A549 treated with AZD9567 at 1 μM for 4 hours (cell line): ENCODE data around the gene ANKRD31. TPM values are rescaled to one million over a fixed set of nuclear protein-coding genes. Genes with fewer than 3 reads are reported as not detected.

Experiments
- total RNA-seq: library from RNA; stranded (reverse); fragments of 200-300 nt; extraction: Qiagen RNA extraction; gene quantifications from 5 replicates; pipeline ENCODE4 v1.2.3, GENCODE V29; 2022; ENCODE audit not compliant: insufficient read depth

ANKRD31 gene
- 0.03 to 0.07 TPM (median 0.05 TPM) in 4 of 5 replicates, not detected in the other for total RNA-seq

GRCh38 chr5:75236322-75237316 lies at the start of gene ANKRD31:
Gene ANKRD31, minus strand, starts transcription at chr5:75236878. Its CDS starts 192 bp downstream, at chr5:75236686.

GRCh38 chr5:75052192-75053053 lies 184.3 kb downstream of the ANKRD31 start, which contains the start of gene GCNT4:
Gene GCNT4, minus strand, starts transcription at chr5:75052558. Its CDS starts 22,521 bp downstream, at chr5:75030037.

Other genes starting within 250 kb of the ANKRD31 start
- gene GCNT4, start 184.3 kb downstream of the ANKRD31 start, total RNA-seq: 0.29 to 0.33 TPM (median 0.31 TPM) in 4 of 5 replicates, not detected in the other
- gene HMGCR, start 100.3 kb upstream of the ANKRD31 start, total RNA-seq: 24.1 to 30.0 TPM (median 26.5 TPM) in 5 replicates